ENCODE data around the gene YBX3.

Gene YBX3

GRCh38 chr12:10715491-10715890 lies 7.6 kb downstream of the YBX3 start:
- TF ChIP-seq GATA3 (IDR thresholded peaks at IDR 0.05; ENCODE audit: low read depth, low read length) (no peak), GATA2 (IDR thresholded peaks at IDR 0.05; ENCODE audit: low read depth, low read length) (no peak)

- TF ChIP-seq GATA3 (IDR thresholded peaks at IDR 0.05; ENCODE audit: low read depth, low read length) (no peak), GATA2 (IDR thresholded peaks at IDR 0.05; ENCODE audit: low read depth, low read length) (no peak)
Observed at GRCh38 chr12:10709808-10710207, 13.3 kb downstream of the YBX3 start.

GRCh38 chr12:10708862-10709261 lies 14.3 kb downstream of the YBX3 start:
- TF ChIP-seq GATA2 (IDR thresholded peaks at IDR 0.05; ENCODE audit: low read depth, low read length), result no peak
- TF ChIP-seq GATA3 (IDR thresholded peaks at IDR 0.05; ENCODE audit: low read depth, low read length), result no peak

GRCh38 chr12:10705655-10706054 lies 17.5 kb downstream of the YBX3 start:
- TF ChIP-seq GATA2 (IDR thresholded peaks at IDR 0.05; ENCODE audit: low read depth, low read length), result no peak
- TF ChIP-seq GATA3 (IDR thresholded peaks at IDR 0.05; ENCODE audit: low read depth, low read length), result no peak

GRCh38 chr12:10701843-10702242 lies 21.3 kb downstream of the YBX3 start:
- no peak for TF ChIP-seq GATA3 (IDR thresholded peaks at IDR 0.05; ENCODE audit: low read depth, low read length)
- no peak for TF ChIP-seq GATA2 (IDR thresholded peaks at IDR 0.05; ENCODE audit: low read depth, low read length)

- no peak for TF ChIP-seq GATA3 (IDR thresholded peaks at IDR 0.05; ENCODE audit: low read depth, low read length)
- TF ChIP-seq GATA2 (IDR thresholded peaks at IDR 0.05; ENCODE audit: low read depth, low read length), result no peak
Observed at GRCh38 chr12:10701131-10701681, 21.9 kb downstream of the YBX3 start.

GRCh38 chr12:10700581-10700980 lies 22.5 kb downstream of the YBX3 start:
- TF ChIP-seq GATA2 (IDR thresholded peaks at IDR 0.05; ENCODE audit: low read depth, low read length) (no peak), GATA3 (IDR thresholded peaks at IDR 0.05; ENCODE audit: low read depth, low read length) (no peak)

GRCh38 chr12:10697862-10698261 lies 25.3 kb downstream of the YBX3 start:
- TF ChIP-seq GATA3 (IDR thresholded peaks at IDR 0.05; ENCODE audit: low read depth, low read length), result no peak
- no peak for TF ChIP-seq GATA2 (IDR thresholded peaks at IDR 0.05; ENCODE audit: low read depth, low read length)

GRCh38 chr12:10697156-10697555 lies 26.0 kb downstream of the YBX3 start:
- no peak for TF ChIP-seq GATA2 (IDR thresholded peaks at IDR 0.05; ENCODE audit: low read depth, low read length)
- TF ChIP-seq GATA3 (IDR thresholded peaks at IDR 0.05; ENCODE audit: low read depth, low read length), result no peak

GRCh38 chr12:10690906-10691305 lies 32.2 kb downstream of the YBX3 start:
- no peak for TF ChIP-seq GATA3 (IDR thresholded peaks at IDR 0.05; ENCODE audit: low read depth, low read length)
- TF ChIP-seq GATA2 (IDR thresholded peaks at IDR 0.05; ENCODE audit: low read depth, low read length), result no peak

- TF ChIP-seq GATA3 (IDR thresholded peaks at IDR 0.05; ENCODE audit: low read depth, low read length), result no peak
Observed at GRCh38 chr12:10689146-10689545, 34.0 kb downstream of the YBX3 start.

GRCh38 chr12:10688042-10688441 lies 35.1 kb downstream of the YBX3 start:
- TF ChIP-seq GATA3 (IDR thresholded peaks at IDR 0.05; ENCODE audit: low read depth, low read length), result no peak
- no peak for TF ChIP-seq GATA2 (IDR thresholded peaks at IDR 0.05; ENCODE audit: low read depth, low read length)

- TF ChIP-seq GATA2 (IDR thresholded peaks at IDR 0.05; ENCODE audit: low read depth, low read length) (no peak), GATA3 (IDR thresholded peaks at IDR 0.05; ENCODE audit: low read depth, low read length) (no peak)
Observed at GRCh38 chr12:10673659-10674384, 49.3 kb downstream of the YBX3 start, which contains the start of gene STYK1. Gene STYK1, minus strand, starts transcription at chr12:10674052. Its CDS starts 39,434 bp downstream, at chr12:10634618.

- TF ChIP-seq GATA2 (IDR thresholded peaks at IDR 0.05; ENCODE audit: low read depth, low read length) (no peak), GATA3 (IDR thresholded peaks at IDR 0.05; ENCODE audit: low read depth, low read length) (no peak)
Observed at GRCh38 chr12:10672231-10672868, 50.8 kb downstream of the YBX3 start.

GRCh38 chr12:10669533-10669932 lies 53.6 kb downstream of the YBX3 start:
- TF ChIP-seq GATA2 (IDR thresholded peaks at IDR 0.05; ENCODE audit: low read depth, low read length) (no peak), GATA3 (IDR thresholded peaks at IDR 0.05; ENCODE audit: low read depth, low read length) (no peak)
